ENCODE results near the gene RBM44. TPM values are rescaled to one million over a fixed set of nuclear protein-coding genes. Genes with fewer than 3 reads are reported as not detected.

The RBM44 gene
- total RNA-seq, 4 donors from 2014 or later = 0.93 to 2.2 (median 1.1) TPM

DNA sequence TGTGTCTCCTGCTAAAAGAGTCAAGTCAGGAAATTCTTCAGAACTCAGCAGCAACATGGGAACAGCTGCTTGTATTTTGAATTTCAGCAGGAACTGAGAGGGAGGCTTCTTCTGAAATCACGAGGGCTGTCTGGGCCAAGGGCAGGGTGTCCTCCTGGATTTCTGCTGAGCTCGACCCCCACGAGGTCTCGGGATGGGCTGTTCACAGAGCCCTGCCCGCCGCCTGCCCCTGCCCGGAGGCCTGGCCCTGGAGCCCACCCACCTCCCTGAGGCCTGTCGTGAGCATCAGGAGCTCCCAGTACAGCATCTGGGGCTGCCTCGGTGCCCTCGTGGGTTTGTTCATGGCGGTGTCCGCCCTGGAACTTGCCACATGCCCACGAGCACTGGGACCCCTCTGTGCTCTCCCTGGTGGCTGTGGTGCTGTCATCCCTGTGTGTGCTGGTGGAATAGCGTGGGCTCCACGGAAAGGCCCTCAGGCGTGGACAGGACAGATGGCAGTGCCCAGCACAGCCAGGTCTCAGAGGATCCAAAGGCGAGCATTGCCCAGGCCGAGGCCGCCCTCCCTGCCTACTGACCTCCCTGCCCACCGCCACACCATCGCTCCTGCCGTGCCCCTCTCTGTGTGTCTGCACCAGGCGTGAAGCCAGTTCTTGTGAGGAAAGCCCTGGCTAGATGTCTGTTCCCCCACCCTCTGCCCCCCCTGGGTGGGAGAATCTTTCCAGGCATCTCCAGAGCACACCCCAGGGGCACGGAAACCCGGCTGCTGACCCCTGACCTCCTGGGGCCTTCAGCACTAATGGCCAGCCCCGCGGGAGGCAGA, 86.7 kb downstream of the RBM44 start:
- H3K4me3 ChIP-seq = no peak overlapping the region
- no peaks in the 10 kb centered on the region for H3K9me3 ChIP-seq

DNA sequence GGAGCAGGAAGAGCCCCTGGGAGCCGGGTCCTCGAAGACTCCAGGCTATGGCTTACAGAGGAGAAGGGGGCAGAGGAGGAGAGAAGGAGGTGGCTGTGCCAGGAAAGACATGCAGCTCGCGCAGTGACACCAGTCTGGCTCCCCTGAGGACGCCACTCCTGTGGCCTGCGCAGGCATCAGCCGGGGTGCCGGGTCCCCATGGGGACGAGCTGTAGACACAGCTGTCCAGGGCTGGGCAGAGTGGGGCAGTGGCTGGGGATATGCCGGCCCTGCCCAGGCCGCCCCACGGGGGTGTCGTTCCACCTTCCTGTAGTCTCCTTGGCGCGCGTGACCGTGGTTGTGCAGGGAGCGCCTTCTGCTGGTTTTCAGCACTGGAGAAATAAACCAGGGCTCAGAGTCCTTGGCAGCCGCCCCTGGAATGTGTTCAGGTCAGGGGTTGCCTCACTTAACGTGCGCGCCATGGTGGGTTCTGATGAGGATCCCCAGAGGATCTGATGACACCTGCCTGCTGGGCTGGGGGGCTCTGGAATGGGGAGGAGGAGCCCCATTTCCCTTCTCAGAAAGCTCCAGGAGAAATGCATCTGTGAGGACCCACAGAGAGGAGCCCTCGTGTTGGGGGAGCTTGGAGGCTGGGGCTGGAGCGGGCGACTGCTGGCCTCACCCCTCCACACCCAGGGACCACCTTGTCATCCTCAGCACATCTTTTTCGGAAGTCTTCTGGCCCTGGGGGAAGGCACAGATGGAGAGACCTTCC, 87.5 kb downstream of the RBM44 start:
- TF ChIP-seq EP300 (IDR thresholded peaks at IDR 0.05) (peak; percentile 11), POLR2A (IDR thresholded peaks at IDR 0.05) (no peak)
- H3K27me3 ChIP-seq = no peaks in the 10 kb centered on the region
- no peaks in the 10 kb centered on the region for H3K36me3 ChIP-seq
- no peak overlapping the region for H3K27ac ChIP-seq
- peak in 1 of 2 donors; percentile 56 for DNase-seq (ENCODE audit: low spot score in 2 of 2)
- WGBS = 90% methylated on average over 12 of the region's 26 CpGs
- no peak overlapping the region for H3K4me3 ChIP-seq
- no peaks in the 10 kb centered on the region for H3K9me3 ChIP-seq
- H3K4me1 ChIP-seq = peaks cover 2% of the 10 kb centered on the region

More for the DNA sequence above, 86.7 kb downstream of the RBM44 start:
- WGBS = 73% methylated on average over 6 of the region's 27 CpGs
- DNase-seq (ENCODE audit: low spot score in 2 of 2) = peak in 1 of 2 donors; percentile 49
- Histone ChIP-seq H3K27ac (no peak overlapping the region), H3K27me3 (no peaks in the 10 kb centered on the region), H3K4me1 (peaks cover 2% of the 10 kb centered on the region), H3K36me3 (no peaks in the 10 kb centered on the region)
- TF ChIP-seq POLR2AphosphoS5 (IDR thresholded peaks at IDR 0.05) = no peak
- TF ChIP-seq, protein P1, sequence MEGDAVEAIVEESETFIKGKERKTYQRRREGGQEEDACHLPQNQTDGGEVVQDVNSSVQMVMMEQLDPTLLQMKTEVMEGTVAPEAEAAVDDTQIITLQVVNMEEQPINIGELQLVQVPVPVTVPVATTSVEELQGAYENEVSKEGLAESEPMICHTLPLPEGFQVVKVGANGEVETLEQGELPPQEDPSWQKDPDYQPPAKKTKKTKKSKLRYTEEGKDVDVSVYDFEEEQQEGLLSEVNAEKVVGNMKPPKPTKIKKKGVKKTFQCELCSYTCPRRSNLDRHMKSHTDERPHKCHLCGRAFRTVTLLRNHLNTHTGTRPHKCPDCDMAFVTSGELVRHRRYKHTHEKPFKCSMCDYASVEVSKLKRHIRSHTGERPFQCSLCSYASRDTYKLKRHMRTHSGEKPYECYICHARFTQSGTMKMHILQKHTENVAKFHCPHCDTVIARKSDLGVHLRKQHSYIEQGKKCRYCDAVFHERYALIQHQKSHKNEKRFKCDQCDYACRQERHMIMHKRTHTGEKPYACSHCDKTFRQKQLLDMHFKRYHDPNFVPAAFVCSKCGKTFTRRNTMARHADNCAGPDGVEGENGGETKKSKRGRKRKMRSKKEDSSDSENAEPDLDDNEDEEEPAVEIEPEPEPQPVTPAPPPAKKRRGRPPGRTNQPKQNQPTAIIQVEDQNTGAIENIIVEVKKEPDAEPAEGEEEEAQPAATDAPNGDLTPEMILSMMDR (IDR thresholded peaks at IDR 0.05) = no peak
- TF ChIP-seq EP300 (IDR thresholded peaks at IDR 0.05) = no peak
- no peak for TF ChIP-seq POLR2A (IDR thresholded peaks at IDR 0.05)

DNA sequence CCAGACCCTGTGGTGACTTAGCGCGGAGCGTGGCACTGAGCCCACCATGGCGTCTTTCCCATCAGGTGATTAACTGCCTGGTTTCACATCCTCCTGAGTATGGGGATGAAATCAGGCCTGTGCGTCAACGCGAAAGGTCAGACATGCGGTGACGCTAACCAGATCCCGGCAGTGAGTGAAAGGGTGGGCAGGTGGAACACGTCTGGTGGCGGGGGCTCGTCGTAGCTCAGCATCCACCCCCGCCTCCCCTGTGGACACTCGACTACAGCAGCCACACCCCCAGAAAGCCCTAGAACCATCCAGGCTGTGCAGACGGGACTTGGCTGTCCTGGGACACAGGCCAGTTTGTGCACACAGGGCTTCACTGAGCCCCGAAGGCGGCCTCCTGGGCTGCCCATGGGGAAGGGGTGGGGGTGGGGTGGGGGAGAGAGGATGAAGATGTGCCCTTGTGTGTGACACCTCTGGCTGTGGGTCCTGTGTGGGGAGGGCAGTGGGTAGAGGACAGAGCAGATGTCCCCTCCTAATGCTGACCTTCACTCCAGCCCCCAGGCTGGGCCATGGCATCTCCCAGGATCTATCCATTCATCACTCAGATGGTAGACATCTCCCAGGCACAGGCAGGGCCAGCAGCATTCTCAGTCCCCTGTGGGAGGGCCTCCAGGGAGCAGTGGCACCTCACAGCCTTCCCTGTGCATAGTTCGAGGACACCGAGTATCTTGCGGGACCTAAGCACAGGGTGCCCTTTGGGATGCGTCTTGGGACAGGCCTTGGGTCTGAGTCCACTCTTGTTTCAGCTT, 88.3 kb downstream of the RBM44 start:
- TF ChIP-seq POLR2AphosphoS5 (IDR thresholded peaks at IDR 0.05) = no peak
- TF ChIP-seq EP300 (IDR thresholded peaks at IDR 0.05) = peak; percentile 100
- H3K4me1 ChIP-seq = peaks cover 2% of the 10 kb centered on the region
- peak in 1 of 2 donors; percentile 56 for DNase-seq (ENCODE audit: low spot score in 2 of 2)
- 82% methylated on average over 18 of the region's 23 CpGs for WGBS
- H3K27me3 ChIP-seq = no peaks in the 10 kb centered on the region
- H3K27ac ChIP-seq = no peak overlapping the region
- H3K9me3 ChIP-seq = no peaks in the 10 kb centered on the region
- H3K4me3 ChIP-seq = no peak overlapping the region
- no peaks in the 10 kb centered on the region for H3K36me3 ChIP-seq

DNA sequence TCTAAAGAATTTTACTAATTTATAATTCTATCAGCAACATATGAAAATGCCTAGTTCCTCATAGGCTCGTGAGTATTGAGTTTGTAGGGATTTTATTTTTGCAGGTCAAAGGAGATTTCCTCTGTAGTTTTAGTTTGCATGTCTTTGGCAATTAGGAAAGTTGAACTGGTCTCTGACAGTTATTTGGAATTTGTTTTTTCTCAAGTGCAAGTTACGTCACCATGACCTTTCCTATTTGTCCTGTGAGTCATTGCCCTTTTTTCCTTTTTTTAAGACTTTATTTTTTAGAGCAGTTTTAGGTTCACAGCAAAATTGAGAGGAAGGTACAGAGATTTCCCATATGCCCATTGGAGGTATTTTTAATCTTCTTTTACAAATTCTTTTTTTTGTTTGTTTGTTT, 89.8 kb downstream of the RBM44 start:
- no peaks in the 10 kb centered on the region for H3K36me3 ChIP-seq
- peaks cover 2% of the 10 kb centered on the region for H3K4me1 ChIP-seq
- no peaks in the 10 kb centered on the region for H3K27me3 ChIP-seq
- no peak overlapping the region for H3K27ac ChIP-seq
- 68% methylated on average over 2 of the region's 2 CpGs for WGBS
- DNase-seq (ENCODE audit: low spot score in 2 of 2) = no peak
- H3K9me3 ChIP-seq = no peaks in the 10 kb centered on the region
- TF ChIP-seq POLR2A (IDR thresholded peaks at IDR 0.05) = no peak
- no peak for TF ChIP-seq EP300 (IDR thresholded peaks at IDR 0.05)
- TF ChIP-seq, protein P1 (IDR thresholded peaks at IDR 0.05) = no peak
- no peak for TF ChIP-seq POLR2AphosphoS5 (IDR thresholded peaks at IDR 0.05)
- H3K4me3 ChIP-seq = no peak overlapping the region

DNA sequence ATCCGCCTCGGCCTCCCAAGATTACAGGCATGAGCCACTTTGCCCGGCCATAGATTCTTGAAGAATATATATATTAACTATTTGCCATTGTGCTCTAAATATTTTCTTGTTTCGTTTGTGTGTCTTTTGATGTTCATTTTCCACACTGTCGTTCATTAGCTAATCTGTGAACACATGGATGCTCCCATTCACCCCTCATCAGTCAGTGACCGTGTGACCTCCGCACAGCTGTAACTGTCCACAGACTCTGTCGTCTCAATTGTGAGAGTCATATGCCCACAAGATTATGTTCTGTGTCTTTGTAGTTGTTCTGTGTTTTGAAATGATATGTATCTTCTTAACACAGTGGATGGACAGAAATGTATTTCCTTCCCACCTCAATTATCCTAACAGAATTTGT, 90.4 kb downstream of the RBM44 start:
- H3K27ac ChIP-seq = no peak overlapping the region
- WGBS = 83% methylated on average over 8 of the region's 8 CpGs
- TF ChIP-seq EP300 (IDR thresholded peaks at IDR 0.05) (no peak), POLR2A (IDR thresholded peaks at IDR 0.05) (no peak), POLR2AphosphoS5 (IDR thresholded peaks at IDR 0.05) (no peak)
- TF ChIP-seq, protein P1 (IDR thresholded peaks at IDR 0.05) = no peak

More for the DNA sequence above, 90.4 kb downstream of the RBM44 start:
- Histone ChIP-seq H3K36me3 (no peaks in the 10 kb centered on the region), H3K9me3 (no peaks in the 10 kb centered on the region), H3K4me1 (peaks cover 2% of the 10 kb centered on the region), H3K27me3 (no peaks in the 10 kb centered on the region), H3K4me3 (no peak overlapping the region)
- DNase-seq (ENCODE audit: low spot score in 2 of 2) = no peak
